NCI-H82 treated with DMSO at 0.1 percent for 48 hours (cell line): ENCODE data around the gene FLVCR2.
"Not testable (repeated sequence)": the region's sequence is repeated elsewhere in the genome, so short reads cannot be mapped to it uniquely, and the experiment has no call there.

ENCODE experiments used
- DNase-seq: peaks from one replicate; lab custom pipeline; 2025; ENCODE audit not compliant: unreplicated experiment; lab: John Stamatoyannopoulos, UW

Gene FLVCR2

DNA sequence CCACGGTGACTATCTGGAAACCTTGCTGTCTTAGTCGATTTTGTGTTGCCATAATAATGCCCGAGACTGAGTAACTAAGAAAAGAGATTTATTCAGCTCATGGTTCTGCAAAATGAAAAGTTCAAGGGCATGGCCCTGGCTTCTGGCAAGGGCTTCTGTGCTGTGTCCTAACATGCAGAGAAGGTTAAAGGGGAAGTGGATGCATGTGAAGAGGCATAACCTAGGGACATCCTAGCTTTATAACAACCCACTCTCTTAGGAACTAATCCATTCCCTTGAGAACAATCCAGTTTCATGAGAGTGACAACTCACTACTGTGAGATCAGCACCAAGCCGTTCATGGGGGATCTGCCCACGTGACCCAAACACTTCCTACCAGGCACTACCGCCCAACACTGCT, 11.5 kb downstream of the FLVCR2 start:
- no peak for DNase-seq

DNA sequence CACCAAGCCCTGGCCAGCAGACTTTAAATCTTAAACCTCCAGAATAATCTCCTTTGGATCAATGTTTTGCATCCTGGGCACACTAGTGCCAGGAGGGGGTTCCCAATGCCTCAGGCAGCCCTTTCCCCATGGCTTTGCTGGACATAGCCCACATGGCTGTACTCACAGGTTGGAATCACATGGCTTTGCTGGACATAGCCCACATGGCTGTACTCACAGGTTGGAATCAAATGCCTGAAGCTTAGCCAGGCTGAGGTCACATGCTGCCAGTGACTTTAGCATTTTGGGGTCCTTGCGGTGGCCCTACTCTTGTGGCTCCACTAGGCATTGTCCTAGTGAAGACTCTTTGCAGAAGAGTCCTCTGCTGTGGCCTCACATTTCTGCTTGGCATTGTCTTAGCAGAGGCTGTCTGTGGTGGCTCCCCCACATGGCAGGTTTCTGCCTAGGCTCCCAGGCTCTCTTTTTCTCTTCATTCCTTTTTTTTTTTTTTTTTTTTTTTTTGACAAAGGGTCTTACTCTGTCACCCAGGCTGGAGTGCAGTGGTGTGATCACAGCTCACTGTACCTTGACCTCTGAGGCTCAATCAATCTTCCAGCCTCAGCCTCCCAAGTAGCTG, 13.0 kb downstream of the FLVCR2 start:
- no peak for DNase-seq

DNA sequence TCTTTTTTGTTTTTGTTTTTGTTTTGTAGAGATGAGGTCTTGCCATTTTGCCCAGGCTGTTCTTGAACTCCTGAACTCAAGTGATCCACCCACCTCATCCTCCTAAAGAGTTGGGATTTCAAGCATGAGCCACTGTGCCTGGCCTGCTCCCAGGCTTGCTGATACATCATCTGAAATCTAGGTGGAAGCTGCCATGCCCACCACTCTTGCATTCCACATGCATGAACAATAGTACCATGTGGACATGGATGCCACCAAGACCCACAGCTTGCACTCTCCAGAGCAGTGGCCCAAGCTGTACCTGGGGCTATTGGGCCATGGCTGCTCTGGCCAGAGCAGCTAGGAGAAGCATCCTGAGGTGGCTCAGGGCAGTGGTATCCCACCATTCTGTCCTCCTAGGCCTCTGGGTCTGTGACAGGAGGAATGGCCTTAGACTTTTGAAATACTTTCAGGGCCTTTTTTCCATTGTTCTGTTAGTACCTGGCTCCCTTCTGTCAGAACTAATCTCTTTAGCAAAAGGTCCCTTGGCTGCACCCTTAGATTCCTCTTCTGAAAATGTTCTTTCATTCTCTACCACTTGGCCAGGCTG, 13.7 kb downstream of the FLVCR2 start:
- DNase-seq: no peak

DNA sequence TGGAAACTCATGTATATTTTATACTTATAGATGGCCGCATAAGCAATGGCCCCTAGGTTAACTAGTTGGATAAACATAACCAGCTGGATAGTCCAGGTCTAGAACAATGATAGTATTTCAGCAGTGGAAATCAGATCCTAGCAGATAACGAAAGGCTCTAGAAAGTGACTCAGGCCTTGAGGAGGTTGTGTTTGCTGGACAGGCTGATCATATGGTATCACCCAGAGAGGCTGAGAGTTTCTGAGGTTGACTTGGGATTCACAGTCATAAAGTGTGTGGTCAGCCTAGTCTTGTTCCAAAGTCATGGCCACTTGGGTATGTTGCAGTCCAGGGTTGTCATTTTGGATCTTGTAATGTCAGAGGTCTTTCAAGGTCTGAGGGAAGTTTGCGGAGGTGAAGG, 16.8 kb downstream of the FLVCR2 start:
- no peak for DNase-seq

DNA sequence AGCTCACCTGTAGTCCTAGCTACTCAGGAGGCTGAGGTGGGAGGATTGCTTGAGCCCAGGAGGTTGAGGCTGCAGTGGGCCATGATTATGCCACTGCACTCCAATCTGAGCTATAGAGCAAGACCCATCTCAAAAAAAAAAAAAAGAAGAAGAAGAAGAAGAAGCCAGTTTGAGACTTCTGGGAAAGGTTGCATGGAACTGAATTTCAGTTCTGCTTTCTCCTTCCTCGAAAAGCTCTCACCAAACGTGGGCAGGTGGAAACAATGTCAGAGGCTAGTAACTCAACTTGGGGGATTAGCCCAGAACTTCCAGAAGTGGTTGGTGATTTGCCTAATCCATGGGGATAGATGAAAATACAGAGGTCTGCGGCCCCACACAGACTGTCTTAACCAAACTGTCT, 18.7 kb downstream of the FLVCR2 start:
- DNase-seq: no peak

DNA sequence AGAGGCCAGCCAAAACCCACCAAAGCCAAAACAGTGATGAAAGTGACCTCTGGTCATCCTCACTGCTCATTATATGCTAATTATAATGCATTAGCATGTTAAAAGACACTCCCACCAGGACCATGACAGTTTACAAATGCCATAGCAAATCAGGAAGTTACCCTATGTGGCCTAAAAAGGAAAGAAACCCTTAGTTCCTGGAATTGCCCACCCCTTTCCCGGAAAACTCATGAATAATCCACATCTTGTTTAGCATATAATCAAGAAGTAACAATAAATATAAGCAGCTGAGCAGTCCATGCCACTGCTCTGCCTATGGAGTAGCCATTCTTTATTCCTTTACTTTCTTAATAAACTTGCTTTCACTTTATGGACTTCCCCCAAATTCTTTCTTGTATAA, 21.7 kb downstream of the FLVCR2 start:
- not testable (repeated sequence) for DNase-seq

DNA sequence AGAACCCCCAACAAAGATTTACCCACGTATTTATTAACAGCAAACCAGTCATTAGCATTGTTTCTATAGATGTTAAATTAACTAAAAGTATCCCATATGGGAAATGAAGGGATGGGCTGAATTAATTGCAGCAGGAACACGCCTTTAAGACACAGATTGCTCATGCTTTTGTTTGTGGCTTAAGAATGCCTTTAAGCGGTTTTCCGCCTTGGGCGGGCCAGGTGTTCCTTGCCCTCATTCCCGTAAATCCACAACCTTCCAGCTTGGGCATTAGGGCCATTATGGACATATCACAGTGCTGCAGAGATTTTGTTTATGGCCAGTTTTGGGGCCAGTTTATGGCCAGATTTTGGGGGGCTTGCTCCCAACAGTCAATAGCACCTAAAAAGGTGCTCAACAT, 22.6 kb downstream of the FLVCR2 start:
- not testable (repeated sequence) for DNase-seq

DNA sequence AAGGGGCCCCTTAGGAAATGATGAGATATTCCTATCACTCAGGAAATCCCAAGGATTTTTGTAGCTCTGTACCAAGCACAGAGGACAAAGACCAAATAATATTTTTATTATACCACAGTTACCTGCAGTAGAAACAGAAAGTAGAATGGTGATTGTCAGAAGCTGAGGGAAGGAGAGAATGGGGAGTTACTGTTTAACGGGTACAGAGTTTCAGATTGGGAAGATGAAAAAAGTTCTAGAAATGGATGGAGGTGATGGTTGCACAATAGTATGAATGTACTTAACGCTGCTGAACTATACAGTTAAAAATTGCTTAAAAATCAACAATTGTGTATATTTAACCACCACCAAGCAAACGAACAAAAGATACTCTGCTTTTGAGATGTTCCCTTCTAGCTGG, 24.1 kb downstream of the FLVCR2 start:
- no peak for DNase-seq

DNA sequence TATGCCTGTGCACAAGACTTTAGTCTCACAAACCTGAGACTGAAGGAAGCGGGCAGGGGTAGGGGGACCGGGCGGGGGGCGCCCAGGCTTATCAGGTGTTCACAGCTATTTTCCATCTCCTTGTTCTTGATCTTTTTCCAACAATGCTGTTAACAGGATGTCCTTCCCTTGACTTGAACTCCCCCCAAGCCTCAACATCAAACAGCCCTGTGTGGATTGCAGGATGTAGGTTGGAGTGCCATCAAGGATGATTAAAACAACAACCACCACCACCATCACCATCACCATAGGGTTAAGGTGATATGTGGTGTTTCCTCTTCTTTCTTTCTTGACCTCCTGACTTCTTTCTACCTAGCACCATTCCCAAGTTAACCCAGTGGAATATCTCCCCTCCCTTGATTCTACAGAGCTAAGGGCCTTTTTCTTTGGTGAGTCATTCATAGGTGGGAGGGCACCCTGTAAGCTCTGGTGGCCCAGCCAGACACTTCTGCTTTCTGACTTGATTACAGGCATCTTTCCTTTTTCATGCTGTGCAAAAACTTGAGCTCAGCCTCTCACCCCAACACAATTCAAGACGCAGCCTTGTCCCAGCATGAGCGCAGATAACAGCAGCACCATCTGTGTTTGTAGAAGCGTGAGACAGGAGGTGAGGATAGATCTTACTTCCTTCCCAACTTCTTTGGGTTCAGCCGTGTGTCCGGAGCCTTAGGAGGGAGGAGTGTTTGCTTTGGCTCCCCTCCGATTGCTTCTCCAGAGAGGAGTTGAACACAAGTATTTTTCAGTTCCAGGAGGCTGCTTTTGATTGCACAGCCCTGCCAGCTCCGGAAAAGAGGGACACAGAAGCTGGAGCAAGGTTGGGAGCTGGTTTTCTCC, 26.8 kb downstream of the FLVCR2 start:
- no peak for DNase-seq

DNA sequence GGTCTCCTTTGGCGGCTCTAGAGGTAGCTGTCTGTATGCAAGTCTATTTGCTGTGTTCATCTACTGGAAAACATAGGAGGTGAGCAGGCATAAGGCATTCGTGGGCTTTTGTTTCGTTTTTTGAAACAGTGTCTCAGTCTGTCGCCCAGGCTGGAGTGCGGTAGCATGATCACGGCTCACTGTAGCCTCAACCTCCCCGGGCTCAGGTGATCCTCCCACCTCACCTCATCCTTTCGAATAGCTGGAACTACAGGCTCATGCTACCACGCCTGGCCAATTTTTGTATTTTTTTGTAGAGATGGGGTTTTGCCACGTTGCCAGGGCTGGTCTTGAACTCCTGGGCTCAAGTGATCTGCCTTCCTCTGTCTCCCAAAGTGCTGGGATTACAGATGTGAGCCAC, 27.5 kb downstream of the FLVCR2 start:
- DNase-seq: no peak

DNA sequence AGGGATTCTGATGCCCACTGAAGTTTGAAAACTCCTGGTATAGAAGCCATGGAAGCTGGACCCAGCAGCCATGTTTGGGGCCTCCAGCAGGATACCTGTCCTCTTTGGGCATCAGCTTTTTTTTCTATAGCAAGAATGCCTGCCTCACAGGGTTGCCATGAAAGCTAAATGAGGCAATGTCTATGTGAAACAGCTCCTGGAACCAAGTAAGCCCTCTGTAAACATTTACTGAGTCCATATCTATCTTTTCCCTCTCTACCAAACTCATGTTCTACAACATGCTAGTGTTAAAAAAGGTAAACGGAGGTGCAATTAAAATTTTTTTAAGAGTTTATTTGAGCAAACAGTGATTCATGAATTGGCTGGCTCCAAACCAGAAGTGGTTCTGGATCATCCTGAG, 28.6 kb downstream of the FLVCR2 start:
- DNase-seq: no peak

DNA sequence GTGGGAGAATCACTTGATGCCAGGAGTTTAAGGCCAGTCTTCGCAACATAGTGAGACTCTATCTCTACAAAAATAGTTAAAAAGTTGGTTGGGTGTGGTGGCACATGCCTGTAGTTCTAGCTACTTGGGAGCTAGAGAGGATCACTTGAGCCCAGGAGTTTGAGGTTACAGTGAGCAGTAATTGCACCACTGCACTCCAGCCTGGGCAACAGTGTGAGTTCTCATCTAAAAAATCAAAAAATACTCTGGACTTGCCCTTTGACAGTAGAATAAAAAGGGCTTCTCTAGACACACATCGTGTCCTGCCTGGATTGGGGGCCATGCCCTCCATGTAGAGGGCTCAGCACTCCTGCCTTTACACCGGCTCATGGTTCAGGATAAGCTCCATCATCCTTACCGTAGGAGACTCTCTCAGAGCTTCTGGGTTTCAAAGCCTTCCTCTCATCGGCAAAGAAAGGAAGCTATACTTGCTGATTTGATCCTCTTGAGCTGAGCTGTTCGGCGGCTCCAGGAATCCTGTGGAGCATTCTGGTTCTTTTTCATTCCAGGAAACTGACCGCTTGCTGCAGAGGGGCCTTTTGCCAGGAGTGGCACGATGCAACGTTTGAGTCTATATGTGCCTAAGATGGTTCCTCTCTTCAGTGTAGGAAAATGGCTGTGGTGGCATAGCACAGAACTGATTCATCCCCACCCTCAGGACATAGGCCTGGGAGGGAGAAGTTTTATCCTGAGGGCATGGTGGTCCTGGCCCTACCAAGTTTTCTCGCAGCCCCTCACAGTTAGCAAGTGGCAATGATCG, 29.6 kb downstream of the FLVCR2 start:
- DNase-seq: no peak

DNA sequence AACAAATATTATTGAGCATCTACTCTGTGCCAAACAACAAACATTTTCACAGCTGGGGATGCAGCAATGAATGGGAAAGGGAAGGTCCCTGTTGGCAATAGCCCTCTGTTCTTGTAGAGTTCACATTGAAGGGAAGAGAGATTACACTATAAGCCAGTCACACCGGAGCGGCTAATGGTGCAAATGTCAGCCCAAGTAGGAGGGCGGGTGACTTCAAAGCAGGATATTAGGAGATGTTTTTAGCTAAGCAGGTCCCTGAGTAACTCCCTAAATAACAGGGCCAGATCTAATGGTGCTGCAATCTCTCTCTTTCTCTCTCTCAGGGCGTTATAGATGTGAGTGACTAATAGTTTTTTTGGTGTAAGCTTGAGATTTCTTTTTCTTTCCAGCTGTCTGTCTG, 30.7 kb downstream of the FLVCR2 start:
- no peak for DNase-seq

DNA sequence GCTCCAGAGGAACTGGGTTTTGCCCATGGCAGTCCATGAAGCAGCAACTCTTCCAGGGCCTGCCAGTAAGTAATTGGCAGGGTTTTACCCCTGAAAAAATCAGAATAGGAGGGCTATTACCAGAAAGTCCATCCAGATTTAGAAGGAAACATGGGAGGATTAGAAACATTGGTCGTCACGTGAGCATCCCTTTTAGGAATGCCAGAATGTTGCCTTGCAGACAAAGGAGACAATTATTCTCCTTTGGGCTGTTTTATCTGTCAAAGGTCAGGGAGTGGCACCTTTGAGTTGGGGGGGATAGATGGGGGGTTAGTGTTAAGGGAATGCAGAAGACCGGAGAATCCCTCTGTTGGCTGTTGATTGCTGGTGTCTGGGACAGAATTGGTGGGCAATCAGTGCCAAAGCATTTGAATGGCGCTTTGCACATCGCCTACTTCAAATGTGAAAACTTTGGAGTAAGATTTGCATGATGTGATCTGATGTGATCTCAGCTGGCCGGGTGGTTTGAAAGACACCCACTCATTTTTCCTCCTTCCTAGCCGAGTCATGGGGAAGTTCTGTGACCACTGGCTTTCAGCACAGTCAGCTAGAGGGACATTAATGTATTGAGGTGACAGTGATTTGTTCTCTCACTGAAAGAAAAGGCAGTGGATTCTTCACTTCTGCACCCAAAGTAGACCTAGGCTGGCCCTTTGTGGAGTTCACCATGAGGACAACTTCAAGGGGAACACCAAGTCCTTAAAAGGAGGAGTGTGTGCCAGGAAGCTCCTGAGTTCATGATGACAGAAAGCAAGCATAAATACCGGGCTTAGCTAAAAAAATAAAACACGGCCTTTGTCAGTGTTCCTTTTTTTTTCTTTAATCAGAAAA, 31.4 kb downstream of the FLVCR2 start:
- no peak for DNase-seq

DNA sequence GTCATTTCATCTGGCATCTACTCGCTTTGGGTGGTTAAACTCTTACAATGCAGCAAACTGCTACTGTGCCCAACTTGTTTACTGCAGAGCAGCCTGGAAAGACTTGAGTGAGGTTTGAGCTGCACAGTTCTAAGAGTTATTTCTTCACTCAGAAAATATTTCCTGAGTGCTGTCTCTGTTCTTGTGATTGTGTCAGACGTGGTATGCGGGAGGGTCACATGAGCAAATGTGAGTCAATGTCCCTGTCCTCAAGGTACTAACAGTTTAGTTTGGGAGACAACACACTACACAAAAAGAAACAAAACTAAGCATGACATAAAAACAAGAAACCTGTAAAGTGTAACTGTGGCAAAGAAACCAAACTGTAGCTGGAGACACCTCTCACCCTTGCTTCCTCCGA, 32.4 kb downstream of the FLVCR2 start:
- DNase-seq: no peak

DNA sequence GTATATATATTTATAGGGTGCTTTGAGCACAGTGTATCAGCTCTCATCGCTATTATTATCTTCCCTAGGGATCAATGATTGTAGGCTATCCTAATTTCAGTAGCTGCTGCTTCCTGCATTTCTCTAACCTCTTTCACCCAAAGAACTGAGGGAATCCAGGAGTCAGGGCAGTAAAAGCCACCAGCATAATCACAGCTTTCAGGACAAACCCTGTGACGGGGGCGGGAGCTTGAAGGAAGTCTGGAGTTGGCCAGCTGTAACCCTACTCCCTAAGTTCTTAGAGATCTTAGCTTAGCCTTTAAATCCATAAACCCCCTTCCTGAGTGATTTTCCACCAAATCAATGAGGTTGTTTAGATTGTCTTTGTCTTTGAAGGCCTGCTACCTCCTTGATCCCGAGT, 33.7 kb downstream of the FLVCR2 start:
- no peak for DNase-seq

DNA sequence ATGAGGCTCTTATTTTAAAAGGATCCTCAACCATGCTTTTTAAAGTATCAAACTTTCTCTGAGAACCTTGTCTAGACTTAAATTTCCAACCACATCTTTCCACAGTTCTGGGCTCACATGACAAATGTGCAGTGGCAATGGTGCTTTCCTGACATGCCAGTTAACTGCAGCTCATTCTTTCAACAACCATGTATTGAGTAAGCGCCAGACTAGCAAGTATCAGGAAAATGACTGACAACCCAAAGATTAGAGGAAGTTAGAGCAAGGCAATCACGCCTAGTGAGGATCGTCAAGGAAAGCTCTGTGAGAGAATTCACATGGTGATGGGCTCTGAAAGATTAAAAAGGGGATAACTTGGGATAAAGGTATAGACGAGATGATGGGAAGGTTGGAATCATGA, 35.8 kb downstream of the FLVCR2 start:
- no peak for DNase-seq

DNA sequence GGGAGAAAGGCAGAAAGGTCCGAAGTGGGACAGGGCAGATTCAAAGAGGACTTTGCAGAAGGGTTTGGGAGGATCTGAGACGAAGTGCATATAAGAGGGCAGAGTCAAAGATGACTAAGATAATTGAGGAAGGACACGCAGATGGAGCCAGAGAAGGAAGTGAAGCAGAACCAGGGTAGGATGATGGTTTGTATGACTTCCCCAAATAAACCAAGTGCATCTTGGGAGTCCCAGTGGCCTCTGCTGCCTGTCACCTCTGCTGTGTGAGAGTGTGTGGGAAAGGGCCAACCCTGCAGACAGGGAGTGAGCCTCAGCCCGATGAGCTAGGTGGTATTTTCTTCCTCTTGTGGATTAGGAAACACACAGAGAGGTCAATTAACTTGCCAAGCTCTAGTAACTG, 36.8 kb downstream of the FLVCR2 start:
- DNase-seq: no peak

DNA sequence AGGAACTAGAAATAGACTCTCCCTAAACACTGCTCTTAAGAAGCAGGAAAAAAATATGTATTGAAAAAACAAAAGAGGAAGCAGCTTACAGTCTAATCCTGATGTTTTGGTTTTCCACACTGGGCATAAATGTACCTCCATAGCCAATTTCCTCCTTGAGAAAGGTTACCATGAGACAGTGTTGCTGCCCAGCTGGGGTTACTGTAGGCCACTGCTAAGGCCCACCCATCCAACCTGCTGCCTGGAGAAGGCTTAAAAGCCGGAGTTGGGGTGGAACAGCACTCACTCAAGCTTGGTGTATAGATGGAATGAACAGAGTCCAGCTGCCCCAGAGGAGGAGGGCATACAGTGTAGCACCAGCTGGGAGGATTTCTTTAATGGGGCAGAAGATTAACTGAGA, 41.1 kb downstream of the FLVCR2 start:
- DNase-seq: no peak

DNA sequence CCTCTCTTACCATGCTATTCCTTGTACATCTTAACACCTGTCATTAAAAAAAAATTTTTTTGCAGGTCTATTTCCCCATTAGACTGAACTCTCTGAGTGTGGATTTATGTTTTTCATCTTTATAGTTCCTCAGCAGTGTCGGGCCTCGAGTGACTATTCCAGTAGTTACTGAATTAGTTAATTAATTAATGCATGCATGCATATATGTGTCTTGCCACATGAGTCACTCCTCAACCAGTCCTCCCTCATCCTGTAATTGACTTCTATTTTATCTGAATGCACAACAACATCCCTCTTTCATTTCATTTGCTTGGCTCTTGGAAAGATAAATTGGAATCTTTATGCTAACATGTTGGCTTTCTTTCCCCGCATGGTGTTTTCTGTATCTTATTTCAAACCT, 46.6 kb downstream of the FLVCR2 start:
- no peak for DNase-seq

DNA sequence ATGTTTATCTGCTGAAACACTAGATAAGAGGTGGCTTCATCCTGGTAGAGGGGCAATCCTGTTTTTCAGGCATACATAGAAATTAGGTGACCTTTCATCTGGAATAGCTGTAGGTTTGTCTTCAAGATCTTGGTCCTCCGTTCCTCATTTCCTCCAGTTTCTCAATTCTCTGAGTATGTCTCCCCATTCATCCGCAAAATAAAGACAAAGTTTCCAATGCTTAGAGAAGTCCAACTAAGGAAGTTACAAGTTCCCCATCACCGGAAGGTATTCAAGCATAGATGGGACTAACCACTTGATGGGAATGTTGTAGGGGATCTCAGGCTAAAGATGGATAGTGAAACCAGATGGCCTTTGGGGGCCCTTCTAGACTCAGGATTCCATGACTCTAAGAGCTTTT, 48.0 kb downstream of the FLVCR2 start:
- no peak for DNase-seq
